PFSK-1 (cell line): ENCODE measurements around the gene EEFSEC.

Experiments
- FOXP2 ChIP-seq: optimal IDR thresholded peaks from 2 replicates; pipeline ENCODE3; 2011; ENCODE audit warnings: borderline replicate concordance, control low read depth, inconsistent platforms; ENCODE audit not compliant: insufficient read depth; ENCODE audit errors: extremely low read length, extremely low read depth
- POLR2AphosphoS5 ChIP-seq: IDR thresholded peaks from 2 replicates; pipeline ENCODE4 v1.6.1; 2012; ENCODE audit warnings: low read depth, mild to moderate bottlenecking, control low read depth, low read length, moderate library complexity
- REST ChIP-seq, 2 experiments: IDR thresholded peaks; 2 replicates each; pipeline versions ENCODE4 v1.6.1 to v1.8.0; 2011 to 2012; ENCODE audit warnings: low read depth in 2 of 2, low read length in 2 of 2, control low read depth in 1 of 2, inconsistent platforms in 1 of 2, mild to moderate bottlenecking in 1 of 2, moderate library complexity in 1 of 2; ENCODE audit not compliant: insufficient read depth in 1 of 2
- SIN3A ChIP-seq: IDR thresholded peaks from 2 replicates; pipeline ENCODE4 v1.6.1; 2012; ENCODE audit warnings: mild to moderate bottlenecking, low read length, moderate library complexity, borderline replicate concordance; ENCODE audit not compliant: insufficient read depth
- TAF1 ChIP-seq: IDR thresholded peaks from 2 replicates; pipeline ENCODE4 v1.6.1; 2012; ENCODE audit warnings: low read length, control low read depth, borderline replicate concordance; ENCODE audit not compliant: insufficient read depth

DNA sequence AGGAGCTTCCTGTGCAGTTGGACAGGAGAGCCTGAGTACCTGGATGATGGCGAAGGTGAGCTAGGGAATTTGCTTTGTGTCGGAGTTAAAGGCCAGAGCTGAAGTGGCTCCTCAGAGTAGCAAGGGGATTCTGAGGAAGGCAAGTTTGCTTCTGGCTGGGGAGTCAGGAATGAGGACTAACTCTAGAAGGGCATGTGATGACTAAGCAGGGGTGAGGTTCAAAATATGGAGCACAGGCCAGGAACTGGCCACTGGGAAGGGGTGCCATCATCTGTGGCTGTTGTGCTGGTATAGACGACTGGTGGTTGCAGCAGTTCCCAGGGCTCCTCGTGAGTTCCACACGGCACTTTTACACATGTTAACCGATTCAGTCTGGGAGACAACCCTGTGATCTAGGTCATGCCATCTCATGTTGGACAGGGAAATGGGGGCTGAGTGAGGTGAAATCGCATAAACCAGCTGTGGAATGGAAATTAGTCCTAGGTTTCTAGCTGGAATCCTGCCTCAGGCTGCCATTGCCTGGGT lies 100.8 kb downstream of the EEFSEC start:
- TF ChIP-seq REST (IDR thresholded peaks at IDR 0.05; ENCODE audit: insufficient read depth in 1 of 2, low read depth in 2 of 2, low read length in 2 of 2) (no peak), POLR2AphosphoS5 (no peak), TAF1 (no peak), SIN3A (no peak), FOXP2 (no peak)
